GM18508 (cell line): ENCODE data around the gene AGBL1.
"Not testable (repeated sequence)": the region's sequence is repeated elsewhere in the genome, so short reads cannot be mapped to it uniquely, and the experiment has no call there.

Experiments
- ATAC-seq: cut with Tn5 transposase; IDR thresholded peaks from one replicate; pipeline ENCODE4 v1.9.1; 2021; ENCODE audit warnings: moderate number of reproducible peaks; ENCODE audit not compliant: insufficient read depth, unreplicated experiment

AGBL1 gene

DNA sequence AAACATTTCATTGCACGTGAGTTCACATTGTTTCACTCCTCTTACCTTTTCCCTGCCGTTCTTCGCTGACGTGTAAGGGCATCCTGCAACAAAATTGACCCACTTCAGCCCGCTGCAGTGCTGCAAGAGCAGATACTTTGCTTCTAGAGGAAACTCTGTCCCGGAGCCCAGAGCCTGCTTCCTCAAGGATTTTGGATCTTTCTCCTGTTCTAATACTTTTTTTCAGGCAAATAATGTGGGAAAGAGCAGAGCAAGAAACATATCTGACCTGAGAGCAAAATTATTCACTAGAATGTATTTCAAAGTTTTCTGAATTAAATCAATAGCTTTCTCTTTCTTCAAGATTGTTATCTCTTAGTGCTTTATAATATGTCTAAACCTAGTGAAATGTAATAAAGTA lies 303.9 kb downstream of the AGBL1 start:
- no peak for ATAC-seq

DNA sequence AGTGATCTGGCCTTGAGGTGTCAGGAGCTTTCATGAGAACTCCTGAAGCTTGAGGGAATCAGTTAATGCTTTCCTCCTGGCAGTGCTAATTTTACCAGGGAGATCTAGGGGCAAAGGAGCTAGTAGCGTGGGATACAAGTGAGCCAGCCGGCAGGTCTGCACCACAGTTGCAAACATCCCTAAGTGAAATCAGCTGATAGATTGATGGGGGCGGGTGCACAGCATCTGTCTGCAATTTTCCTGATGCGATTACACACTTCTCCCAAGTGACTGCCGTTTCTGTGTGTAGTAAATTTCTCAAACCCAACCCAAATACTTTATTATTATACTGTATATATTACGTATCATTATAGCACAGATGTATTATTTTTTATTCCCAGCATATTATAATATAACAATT lies 304.5 kb downstream of the AGBL1 start:
- no peak for ATAC-seq

DNA sequence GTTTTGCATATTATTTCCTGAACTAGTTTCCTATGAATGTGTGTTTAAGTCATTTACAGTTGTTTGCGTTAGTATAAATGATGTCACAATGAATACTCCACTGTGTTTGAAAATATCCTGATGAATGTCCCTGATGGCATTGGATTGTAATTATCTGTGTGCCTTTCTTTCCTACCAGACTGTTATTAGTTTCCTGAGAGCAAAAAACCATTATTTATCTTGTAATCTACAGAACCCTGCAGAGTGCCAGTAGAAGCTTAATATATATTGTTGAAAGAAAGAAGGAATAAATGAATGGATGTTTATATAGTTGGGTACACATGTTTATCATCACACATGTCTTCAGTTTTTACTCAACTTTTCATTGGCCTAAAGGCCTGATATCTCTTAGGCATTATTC lies 312.6 kb downstream of the AGBL1 start:
- ATAC-seq, result no peak

DNA sequence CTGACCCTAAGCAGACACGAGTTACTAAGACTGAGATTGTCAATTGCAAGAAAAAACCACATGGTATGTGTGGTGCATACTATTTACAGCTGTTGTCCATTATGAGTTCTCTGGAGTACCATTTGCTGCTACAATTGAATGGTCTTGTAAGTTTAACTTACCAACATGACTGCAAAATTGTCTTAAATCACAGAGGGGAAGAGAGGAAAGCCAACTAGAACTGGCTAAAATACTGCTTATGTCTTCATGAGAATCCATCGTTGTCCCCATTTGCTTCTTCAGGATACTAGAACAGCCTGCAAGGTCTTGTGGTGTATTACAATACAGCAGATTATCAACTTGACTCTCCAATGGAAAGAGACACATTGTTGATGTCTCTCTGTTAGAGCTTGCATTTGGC lies 313.2 kb downstream of the AGBL1 start:
- no peak for ATAC-seq

DNA sequence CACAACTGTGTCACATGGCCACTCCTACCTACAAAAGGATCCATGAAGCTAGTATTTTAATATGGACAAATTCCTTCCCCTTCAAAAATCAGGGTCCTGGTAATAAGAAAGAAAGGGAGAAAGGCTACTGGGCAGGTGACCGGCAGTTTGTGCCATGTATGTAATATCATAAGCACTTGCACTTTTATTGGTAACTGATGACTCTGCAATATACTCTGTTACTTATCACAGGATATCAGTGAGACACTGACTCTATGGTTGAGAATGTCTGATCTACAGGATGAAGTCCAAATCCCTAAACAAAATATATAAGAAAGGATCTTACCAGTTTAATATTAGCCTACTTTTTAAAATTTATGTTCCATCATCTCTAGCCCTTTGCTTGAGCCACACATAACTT lies 315.2 kb downstream of the AGBL1 start:
- no peak for ATAC-seq

DNA sequence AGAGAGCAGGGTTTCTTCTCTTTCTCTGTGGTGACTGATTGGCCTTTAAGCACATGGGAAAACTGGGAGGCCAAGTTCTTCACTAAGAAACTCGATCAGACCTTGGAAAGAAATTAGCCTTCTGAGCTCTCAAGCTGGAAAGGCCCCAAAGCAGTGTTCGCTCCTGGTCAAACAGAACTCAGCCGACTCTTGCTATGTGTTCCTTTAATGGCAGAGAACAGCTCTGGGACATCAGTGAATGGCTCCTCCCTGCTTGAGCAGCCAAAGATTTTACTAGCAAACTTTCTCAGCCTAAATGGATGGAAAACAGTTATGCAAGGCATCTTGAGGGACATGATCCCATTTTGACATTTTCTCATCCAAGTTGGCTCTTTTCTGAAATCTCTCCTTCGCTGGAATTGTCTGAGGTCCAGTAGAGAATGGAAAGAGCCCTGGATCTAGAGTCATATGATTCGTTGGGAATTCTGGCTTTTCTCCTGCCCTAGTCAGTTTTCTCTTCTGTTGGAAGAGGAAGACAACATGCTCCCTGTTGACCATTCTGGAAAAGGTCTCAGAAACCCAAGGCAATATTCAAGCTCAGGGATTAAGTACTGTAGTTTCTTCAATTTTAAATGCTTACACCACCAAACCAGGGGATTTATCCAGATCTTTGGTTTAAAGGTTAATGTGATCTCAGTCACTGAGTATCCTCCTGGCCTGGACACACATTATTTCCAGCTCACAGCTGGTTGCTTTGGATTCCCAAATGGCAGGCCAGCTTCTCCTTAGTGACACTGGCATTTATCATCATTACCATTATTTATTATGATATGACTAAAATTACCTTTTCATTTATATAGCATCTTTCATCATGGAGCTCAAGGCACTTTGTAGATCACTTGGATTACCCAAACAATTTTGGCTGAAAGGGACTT lies 319.6 kb downstream of the AGBL1 start:
- ATAC-seq, result no peak

DNA sequence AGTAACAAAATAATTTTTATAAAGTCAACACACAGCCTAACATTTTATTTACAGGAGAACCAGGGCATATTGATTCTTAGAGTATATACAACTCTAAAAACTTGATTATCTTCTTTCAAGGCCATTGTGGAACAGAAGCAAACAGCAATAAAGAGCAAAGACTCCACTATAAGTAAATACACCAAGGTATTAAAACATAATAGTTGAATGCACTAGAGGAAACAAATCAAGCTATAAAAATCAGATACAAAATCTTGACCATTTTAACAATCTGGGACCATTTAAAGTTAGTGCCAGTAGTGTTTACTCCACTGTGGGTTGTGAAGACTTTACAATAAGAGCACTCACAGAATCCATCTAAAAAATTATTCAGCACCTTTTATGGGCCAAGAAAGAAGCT lies 323.6 kb downstream of the AGBL1 start:
- no peak for ATAC-seq

DNA sequence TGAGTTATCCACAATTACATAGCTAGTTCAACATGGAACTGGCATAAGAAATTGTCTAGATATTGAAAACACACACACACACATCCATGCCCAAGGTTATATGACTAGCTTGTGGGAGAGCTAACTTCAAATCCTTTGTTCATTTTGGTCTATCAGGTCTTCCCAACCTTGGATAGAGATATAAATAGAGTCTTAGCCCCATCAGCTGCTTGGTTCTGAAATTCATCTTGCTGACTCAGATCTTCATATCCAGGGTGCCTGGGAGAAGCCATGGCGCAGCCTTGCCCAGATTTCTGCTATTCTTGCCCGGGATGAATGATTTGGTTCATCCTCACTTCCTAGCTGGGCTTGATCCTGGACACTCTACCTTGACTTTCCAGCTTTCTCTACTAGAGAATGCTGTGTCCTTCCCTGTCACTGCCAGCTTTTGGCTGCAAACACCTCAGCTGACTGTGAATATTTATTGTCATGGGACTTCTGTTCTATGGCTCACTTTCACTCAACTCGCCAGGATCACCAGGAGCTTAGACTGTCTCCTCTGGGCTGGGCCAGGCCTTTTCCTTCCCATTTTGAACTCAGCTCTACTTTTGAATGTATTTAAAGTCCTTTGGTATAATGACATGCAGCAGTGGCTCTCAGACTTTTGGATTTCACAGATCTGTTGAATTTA lies 324.4 kb downstream of the AGBL1 start:
- no peak for ATAC-seq

DNA sequence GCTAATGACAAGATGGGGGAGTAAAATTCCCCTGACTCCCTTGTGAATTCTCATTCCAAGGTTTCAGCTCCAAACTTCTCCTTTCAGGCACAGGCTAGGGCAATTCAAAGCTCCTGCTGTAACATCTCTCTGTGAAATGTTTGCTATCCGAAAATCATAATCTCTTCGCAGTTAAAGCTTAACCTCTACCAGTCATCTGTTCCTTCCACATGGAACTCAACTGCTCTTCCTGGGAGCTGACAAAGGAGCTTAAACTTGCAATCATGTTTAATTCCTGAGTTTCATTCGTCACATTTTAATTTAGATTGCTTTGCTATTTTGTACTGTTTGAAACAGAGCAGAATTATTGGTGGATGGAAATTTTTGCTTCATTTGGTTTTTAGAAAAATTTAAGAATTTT lies 328.6 kb downstream of the AGBL1 start:
- ATAC-seq, result no peak

DNA sequence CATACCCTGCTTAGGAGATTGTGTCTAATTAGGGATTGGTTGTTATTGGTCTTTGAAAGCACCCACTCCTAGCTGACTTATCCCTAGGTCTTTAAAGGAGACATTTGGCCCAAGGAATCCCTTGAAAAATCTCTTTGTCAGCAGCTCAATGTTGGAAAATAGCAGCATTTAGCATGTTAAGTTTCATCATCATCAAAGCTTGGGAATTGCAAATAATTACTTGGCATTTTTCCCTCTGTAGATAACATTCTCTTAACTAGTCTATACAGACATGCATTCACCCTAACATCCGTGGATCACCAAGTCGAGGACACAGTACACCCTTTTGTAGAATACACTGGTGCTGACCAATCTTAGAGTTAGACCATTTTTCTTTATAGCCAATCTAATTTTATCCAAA lies 332.2 kb downstream of the AGBL1 start:
- ATAC-seq, result no peak

DNA sequence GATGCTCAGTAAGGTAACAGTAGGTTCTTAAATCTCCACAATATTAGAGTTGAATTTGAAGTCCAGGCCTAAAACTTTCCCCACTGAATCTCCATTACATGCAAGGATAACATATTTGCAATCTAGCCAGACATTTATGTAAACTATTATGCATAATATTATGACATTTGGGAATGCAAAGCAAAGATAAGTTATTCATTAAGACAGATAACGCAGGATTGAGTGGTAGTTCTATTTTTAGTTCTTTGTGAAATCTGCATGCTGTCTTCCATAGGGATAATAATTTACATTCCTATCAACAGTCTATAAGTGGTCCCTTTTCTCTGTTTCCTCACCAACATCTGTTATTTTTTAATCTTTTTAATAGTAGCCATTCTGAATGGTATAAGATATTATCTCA lies 333.5 kb downstream of the AGBL1 start:
- ATAC-seq, result no peak

DNA sequence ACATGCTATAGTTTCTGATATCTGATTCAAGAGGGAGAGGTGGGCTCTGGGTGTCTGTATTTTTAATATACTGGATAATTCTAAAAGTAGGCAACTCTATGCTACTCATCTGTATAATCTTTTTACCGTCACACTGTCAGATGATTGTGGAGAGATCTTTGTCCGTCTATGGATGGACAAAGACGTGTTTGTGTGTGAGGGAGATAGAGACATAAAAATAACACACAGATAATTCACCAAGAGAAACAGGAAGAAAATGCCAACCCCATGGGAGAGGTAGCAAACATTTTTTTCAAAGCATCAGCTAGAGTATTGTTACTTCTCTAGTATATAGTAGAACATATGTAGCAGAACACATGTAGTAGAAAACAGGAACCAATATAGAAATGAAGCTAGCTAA lies 346.1 kb downstream of the AGBL1 start:
- no peak for ATAC-seq

DNA sequence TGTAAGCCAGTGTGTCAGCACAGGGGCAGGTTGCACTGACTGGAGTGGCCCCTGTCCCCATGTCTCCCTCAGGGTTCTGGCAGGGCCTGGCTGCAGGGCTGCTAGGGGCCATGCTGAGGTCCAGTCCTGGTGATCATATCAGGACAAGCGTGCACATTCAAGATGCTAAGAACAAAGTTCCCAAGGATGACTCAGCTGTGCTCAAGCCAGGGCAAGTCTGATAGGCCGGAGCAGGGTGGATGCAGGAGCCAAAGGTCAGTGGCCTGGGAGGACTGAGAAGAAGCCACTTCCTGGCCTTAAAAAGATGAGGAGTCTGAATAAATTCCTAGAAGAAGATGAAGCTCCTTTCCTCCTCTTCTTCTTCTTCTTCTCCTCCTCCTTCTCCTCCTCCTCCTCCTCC lies 353.2 kb downstream of the AGBL1 start:
- no peak for ATAC-seq

DNA sequence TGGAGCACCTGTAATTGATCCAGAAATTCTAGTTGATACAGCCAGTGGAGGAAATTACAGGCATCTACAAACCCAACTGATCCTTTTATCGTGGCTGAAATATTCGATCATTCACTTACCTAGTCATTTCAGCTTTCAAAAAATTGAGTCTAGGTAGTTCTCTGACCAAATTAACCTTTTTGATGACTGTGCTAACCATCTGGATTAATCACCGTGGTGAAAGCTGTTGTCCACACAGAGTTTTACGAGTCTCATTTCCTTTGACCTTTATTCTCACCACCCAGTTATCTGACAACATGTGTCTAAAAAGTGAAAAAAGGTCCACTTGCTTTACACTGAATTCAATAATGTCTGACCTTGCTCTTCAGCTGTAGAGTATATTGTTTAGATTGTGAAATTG lies 354.3 kb downstream of the AGBL1 start:
- no peak for ATAC-seq

DNA sequence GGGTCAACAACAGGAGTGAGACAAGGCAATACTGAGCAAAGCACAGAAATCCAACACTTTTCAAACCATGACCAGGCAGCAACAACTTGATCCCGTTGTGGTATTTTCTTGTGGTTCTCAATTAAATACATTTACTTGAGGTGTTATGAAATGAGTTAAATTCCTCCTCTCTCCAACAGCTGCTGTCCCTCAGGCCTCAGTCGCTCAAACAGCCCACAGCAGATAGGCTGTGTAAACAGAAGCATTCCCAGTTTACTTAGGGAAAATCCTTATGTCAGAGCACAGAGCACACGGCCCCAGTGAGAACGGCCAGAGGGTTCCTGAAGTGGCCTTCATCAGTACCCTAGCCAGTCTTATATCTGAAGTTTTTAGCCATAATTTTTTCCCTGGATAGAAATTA lies 359.9 kb downstream of the AGBL1 start:
- no peak for ATAC-seq

DNA sequence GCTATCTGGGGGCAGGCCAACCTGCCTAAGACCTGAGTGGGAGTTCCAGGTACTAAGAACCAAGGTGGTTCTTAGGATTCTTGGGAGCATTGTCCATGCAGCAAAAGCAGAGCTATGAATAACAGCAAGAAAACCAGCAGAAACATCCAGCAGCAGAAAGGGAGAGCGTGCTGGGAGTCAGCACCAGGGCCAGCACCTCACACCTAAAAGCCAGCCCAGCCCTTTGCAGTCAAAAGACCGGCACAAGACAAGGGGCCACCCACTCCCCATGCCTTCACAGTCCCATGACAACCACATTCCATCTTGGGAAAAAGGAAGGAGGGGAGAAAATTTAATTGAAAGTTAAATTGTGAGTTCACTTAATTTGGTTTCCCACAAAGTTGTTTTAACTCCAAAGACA lies 364.9 kb downstream of the AGBL1 start:
- ATAC-seq, result no peak

DNA sequence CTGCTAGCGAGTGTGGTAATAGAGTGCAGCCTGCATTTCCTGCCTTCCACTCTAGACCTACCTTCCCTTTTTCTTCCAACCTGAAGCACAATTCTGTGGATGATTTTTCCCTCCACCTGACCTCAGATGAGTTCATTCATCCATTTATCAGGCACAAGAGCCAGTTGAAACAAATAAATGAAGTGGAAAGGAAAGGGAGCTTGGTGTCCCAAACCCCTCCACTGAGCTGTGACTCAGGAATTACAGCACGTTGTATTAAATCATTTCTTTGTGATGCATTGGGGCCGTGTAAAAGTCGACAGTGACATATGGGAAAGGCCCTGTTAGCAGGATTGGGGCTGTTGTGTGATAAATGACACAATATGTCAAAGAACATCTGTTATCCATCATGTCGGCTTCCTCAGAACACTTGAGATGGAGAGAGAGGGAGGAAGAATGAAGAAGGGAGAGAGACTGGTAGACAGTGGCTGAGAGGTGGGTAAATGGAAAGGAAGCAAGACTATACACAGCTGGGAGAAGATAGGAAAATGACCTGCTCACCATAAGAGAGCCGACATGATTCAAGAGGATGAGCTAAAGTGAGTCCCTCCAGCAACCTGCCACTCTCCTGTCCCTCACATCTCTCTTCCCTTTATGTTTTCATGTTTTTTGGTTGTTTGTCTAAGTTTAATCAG lies 366.0 kb downstream of the AGBL1 start:
- ATAC-seq, result no peak

DNA sequence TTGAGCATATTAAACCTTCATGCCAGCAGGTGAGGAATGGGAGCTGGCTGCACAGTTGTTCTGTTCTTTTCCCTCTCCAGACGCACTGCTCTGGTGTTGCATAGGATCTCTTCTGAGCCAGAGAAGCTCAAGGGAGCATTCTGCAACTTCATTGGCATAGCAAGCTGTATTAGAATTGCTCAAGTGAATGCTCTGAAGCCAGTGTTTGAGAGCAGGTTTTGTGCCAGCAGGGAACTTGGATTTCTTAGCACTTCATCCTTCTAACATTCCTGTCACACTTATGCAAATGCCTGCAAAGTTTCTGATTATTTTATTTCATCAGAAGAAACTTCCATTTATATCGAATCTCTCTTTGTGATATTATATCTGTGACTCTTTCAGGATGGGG lies 366.6 kb downstream of the AGBL1 start:
- no peak for ATAC-seq

DNA sequence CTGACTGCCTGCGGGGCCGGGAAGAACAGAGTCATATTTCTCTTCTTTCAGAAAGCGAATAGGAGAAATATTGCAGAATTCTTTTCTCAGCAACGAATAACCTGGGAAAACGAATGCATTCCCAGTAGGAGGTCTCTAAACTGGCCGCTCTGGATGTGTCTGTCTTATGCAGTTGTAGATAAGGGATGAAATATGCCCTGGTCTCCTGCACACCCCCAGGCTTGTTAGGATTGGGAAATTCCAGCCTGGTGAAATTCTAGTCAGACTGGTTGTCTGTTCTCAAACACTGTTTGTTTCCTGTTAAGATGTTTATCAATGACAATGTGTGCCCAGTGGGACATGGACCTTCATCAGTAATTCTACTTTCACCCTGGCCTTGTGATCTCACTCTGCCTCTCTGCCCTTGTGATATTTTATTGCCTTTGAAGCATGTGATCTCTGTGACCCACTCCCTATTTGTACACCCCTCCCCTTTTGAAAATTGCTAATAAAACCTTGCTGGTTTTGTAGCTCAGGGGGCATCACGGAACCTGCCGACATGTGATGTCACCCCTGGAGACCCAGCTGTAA lies 385.9 kb downstream of the AGBL1 start:
- ATAC-seq, result not testable (repeated sequence)

DNA sequence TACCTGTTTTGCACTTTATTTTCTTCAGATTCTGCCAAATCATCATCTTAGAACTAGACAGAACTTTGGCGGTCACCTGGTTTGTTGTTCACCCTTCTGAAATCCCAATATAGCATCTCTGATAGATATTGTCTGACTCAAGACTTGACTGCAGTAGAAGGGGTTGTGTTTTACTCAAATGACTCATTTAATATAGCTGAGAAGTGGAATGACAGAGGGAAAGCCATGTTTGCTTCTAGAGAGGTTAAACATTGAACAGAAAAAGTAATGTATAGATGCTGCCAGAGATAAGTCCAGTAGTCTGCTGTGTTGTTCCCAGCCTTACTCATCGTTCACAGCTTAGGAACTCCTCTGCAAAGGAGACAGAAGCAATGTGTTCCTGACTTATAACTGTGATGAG lies 402.0 kb downstream of the AGBL1 start:
- ATAC-seq, result no peak

DNA sequence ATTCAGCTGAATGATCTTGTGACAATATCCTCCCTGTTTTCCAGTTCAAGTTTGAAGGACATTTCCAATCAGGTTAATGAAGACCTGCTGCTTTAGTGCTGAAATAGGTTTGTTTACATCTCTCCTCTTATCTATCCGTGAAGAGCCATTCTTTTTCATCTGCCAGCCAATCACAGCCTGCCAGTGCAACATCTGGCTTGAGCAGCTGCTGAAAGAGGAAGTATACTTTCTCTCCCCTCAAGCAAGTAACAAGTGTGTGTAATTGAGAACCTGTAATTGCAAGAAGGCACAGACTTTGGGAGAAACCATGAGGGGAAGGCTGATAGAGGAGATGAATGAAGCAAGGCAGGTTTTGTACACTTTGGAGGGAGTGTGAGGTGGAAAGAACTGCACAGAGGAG lies 404.3 kb downstream of the AGBL1 start:
- peak; percentile 49 for ATAC-seq
